Right kidney (tissue), 1 donor: ENCODE data around the gene CCDC6.
"Not testable (repeated sequence)": the region's sequence is repeated elsewhere in the genome, so short reads cannot be mapped to it uniquely, and the experiment has no call there.

Experiments
- DNase-seq: peaks from one replicate; pipeline ENCODE4 v3.0.0-alpha.2; 2016

The CCDC6 gene

DNA sequence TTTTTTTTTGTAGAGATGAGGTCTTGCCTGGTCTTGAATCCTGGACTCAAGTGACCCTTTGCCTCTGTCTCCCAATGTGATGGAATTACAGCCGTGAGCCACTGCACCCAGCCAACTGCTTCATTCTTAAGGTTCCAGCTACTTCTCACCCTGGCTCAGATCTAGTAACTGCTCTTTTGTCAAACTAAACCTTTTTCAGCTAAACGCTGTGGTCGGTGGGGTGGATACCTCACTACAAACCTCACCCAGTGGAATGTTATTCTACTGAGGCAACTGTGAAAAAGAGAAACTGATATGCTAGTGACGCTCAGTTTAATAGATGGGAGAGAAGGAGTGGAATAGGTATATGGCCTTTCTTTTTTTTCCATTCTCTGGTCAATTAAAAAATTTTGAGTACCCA lies 151.4 kb downstream of the CCDC6 start:
- no peak for DNase-seq

DNA sequence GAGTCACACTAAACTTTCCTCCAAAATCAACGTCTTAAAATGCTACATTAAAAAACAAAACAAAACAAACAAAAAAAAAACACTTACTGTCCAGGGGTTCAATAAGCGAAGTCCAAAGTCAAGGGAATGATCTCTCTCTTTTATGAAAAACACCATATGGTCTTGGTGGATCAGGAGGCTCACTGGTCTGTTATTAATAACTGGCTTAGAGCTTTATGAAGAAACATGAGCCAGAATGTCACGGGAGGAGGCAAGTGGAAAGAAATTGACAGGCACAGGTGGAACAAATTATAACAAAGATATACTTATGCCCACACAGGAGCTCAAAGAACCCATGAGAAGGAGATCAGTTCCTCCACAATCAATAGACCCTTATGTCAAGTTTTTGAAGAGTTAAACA lies 153.1 kb downstream of the CCDC6 start, which contains the start of gene MRLN:
TSS of gene MRLN (minus strand) at position 189 of the 400 bp plus-strand sequence.
- no peak for DNase-seq

DNA sequence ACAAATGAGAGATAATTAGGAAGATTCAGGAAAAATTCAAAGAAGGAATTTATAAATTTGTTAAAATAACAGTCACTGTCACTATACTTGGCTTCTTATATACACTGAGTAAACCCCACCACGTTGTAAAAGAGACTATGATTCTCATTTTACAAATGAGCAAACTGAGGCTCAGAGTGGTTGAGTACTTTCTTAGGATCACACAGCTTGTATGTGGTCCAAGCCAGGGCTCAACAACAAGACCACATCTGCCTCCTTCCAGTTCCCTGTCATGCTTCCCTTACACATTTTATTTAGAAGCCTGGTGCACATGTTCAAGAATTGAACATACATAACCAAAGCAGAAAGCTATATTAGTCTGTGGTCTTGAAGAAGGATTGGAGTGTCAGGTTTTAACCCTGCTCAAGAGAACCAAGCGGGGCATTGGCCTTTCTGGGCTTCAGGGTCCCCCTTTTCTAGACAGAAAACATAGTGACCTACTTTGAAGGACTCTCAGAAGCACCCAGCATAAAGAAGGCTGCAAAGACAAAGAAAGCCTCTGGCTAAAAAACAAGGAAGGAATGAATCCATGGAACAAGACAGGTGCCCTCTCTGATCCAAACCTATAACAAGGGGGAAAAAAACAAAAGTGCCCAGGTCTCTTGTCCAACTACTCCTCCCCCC lies 153.9 kb downstream of the CCDC6 start:
- no peak for DNase-seq

DNA sequence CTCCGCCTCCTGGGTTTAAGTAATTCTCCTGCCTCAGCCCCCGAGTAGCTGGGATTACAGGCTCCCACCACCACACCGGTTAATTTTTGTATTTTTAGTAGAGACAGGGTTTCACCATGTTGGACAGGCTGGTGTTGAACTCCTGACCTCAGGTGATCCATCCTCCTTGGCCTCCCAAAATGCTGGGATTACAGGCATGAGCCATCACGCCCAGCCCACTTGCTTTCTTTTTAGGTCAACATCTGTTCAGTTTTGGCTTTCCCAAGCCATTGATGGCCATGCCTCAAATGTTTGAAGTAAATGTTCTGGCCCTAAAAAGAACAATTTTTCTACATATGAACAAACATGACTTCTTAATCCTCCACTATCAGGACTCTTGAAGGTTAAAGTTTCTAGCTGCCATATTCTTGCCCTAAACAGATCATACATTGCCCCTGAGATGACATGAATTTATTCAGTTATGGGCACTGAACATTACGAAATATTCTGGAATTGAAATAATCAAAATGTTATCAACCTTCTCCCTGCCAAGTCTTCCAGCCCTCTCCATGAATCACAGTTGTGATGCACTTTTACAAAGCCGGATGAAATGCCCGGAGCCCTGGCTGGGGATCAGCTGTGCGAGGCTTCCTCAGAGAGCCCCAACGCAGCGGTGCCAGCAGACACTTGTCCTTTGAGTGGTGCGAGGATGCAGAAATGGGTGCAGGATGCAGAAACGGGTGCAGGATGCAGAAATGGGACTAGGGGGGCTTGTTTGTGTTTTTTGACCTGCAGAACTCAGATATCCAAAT lies 156.0 kb downstream of the CCDC6 start:
- DNase-seq = no peak

DNA sequence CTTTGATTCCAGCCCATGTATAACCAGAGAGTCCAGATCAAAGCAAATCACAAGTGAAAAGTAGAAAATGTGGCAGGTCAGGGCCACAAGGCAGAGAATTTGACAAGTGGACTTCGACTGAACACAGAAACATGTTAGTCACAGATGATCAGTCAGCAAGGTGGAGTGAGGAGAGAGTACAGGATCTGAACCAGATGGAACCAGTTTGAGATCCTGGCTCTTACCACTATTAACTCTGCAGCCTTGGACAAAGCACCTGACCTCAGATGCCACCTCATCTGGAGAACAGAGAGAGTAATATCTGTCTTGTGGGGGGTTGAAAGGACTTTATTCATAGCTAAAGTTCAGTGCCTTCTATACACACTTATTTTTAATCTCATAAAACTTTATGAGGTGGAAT lies 157.5 kb downstream of the CCDC6 start:
- DNase-seq = no peak

DNA sequence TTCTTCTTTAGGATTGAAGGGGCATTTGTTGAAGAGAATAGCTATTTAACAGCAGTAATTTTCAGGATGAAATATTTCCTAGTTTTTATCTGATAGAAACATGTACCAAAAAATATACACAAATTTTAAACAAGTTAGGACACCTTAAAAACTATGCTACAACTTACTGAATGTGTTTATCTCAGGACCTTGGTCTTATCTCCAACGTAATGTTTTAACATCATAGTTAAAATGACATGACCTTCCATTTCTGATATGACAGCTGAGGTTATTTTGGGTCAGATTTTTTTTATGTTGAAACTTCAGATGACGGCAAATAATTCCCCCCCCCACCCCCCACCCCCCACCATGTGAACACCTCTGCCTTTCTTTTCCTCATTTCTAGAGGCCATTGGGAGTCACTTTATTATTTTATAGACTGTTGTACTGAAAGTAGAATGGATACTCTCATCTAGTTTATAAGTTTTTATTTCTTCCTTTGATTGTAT lies 161.1 kb downstream of the CCDC6 start:
- no peak for DNase-seq

DNA sequence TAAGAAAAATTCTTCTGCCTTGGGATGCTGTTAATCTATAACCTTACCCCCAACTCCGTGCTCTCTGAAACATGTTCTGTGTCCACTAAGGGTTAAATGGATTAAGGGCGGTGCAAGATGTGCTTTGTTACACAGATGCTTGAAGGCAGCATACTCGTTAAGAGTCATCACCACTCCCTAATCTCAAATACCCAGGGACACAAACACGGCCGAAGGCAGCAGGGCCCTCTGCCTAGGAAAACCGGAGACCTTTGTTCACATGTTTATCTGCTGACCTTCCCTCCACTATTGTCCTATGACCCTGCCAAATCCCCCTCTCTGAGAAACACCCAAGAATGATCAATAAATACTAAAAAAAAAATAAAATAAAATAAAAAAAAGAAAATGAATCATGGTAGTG lies 161.6 kb downstream of the CCDC6 start:
- not testable (repeated sequence) for DNase-seq

DNA sequence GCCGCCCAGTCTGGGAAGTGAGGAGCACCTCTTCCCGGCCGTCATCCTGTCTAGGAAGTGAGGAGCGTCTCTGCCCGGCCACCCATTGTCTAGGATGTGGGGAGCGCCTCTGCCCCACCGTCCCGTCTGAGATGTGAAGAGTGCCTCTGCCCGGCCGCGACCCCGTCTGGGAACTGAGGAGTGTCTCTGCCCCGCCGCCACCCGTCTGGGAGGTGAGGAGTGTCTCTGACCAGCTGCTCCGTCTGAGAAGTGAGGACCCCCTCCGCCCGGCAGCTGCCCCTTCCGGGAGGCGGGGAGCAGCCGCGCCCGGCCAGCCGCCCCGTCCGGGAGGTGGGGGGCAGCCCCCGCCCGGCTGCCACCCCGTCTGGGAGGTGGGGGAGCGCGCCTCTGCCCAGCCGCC lies 162.2 kb downstream of the CCDC6 start:
- not testable (repeated sequence) for DNase-seq

DNA sequence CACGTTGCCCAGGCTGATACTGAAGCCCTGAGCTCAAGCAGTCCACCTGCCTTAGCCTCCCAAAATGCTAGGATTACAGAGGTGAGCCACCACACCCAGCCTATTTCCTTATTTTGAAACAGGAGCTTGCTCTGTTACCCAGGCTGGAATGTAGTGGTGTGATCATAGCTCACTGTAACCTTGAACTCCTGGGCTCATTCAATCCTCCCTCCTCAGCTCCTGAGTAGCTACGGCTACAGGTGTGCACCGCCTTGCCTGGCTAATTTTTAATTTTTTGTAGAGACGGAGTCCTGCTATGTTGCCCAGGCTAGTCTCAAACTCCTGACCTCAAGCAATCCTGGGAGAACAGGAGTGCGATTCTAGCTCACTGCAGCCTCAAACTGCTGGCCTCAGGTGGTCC lies 164.8 kb downstream of the CCDC6 start:
- DNase-seq = no peak

DNA sequence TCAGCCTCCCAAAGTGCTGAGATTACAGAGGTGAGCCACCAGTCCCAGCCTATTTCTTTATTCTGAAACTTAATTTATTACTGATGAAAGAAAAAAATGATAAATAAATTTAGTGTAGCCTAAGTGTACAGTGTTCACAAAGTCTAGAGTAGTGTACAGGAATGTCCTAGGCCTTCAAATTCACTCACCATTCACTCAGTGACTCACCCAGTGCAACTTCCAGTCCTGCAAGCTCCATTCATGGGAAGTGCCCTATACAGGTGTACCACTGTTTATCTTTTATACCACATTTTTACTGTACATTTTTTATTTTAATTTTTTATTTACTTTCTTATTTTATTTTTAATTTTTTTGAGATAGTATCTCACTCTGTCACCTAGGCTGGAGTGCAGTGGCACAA lies 165.3 kb downstream of the CCDC6 start:
- DNase-seq = no peak
